ENCODE measurements around the gene LRRC27.

GRCh38 chr10:132293813-132294520 lies 38.0 kb upstream of the LRRC27 start:
- no peak for TF ChIP-seq EHMT2 (IDR thresholded peaks at IDR 0.05; ENCODE audit: low read depth)
- no peak for TF ChIP-seq CEBPB (IDR thresholded peaks at IDR 0.05)
- no peak for TF ChIP-seq REST (IDR thresholded peaks at IDR 0.05)
- no peak for TF ChIP-seq PBX3 (IDR thresholded peaks at IDR 0.05)
- TF ChIP-seq CTCF (IDR thresholded peaks at IDR 0.05), result no peak
